ENCODE measurements around the gene PTPA. TPM values are rescaled to one million over a fixed set of nuclear protein-coding genes. Genes with fewer than 3 reads are reported as not detected.

Gene PTPA
- total and polyA plus RNA-seq, 9 of the 15 experiments (the other 6 are each of a cell fraction or from before 2014, with no cell fraction given): 1.7 to 121 (median 72.6) TPM

GRCh38 chr9:129177791-129178567 is 66.8 kb downstream of the PTPA start, which contains the start of gene IER5L (continued):
- no peak for TF ChIP-seq REST (IDR thresholded peaks at IDR 0.05; ENCODE audit: borderline replicate concordance)
- TF ChIP-seq REST (CRISPR knock-in tag; IDR thresholded peaks at IDR 0.05; ENCODE audit: low read depth): no peak
- peak; percentile 67 for TF ChIP-seq SMAD4 (CRISPR knock-in tag; conservative IDR thresholded peaks at IDR 0.05)
- 0 out of 2 replicates have a peak, but pooled peaks have one; percentile 45 for TF ChIP-seq NR2F6 (CRISPR knock-in tag; IDR thresholded peaks at IDR 0.05)
- TF ChIP-seq, protein P1, sequence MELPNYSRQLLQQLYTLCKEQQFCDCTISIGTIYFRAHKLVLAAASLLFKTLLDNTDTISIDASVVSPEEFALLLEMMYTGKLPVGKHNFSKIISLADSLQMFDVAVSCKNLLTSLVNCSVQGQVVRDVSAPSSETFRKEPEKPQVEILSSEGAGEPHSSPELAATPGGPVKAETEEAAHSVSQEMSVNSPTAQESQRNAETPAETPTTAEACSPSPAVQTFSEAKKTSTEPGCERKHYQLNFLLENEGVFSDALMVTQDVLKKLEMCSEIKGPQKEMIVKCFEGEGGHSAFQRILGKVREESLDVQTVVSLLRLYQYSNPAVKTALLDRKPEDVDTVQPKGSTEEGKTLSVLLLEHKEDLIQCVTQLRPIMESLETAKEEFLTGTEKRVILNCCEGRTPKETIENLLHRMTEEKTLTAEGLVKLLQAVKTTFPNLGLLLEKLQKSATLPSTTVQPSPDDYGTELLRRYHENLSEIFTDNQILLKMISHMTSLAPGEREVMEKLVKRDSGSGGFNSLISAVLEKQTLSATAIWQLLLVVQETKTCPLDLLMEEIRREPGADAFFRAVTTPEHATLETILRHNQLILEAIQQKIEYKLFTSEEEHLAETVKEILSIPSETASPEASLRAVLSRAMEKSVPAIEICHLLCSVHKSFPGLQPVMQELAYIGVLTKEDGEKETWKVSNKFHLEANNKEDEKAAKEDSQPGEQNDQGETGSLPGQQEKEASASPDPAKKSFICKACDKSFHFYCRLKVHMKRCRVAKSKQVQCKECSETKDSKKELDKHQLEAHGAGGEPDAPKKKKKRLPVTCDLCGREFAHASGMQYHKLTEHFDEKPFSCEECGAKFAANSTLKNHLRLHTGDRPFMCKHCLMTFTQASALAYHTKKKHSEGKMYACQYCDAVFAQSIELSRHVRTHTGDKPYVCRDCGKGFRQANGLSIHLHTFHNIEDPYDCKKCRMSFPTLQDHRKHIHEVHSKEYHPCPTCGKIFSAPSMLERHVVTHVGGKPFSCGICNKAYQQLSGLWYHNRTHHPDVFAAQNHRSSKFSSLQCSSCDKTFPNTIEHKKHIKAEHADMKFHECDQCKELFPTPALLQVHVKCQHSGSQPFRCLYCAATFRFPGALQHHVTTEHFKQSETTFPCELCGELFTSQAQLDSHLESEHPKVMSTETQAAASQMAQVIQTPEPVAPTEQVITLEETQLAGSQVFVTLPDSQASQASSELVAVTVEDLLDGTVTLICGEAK (IDR thresholded peaks at IDR 0.05): no peak
- TF ChIP-seq, protein P1 (CRISPR knock-in tag; IDR thresholded peaks at IDR 0.05): no peak
- no peak for TF ChIP-seq CC2D1A (IDR thresholded peaks at IDR 0.05)
- TF ChIP-seq, protein P2, sequence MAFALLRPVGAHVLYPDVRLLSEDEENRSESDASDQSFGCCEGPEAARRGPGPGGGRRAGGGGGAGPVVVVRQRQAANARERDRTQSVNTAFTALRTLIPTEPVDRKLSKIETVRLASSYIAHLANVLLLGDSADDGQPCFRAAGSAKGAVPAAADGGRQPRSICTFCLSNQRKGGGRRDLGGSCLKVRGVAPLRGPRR (CRISPR knock-in tag; IDR thresholded peaks at IDR 0.05): no peak
- TF ChIP-seq NR3C1 (CRISPR knock-in tag; IDR thresholded peaks at IDR 0.05): no peak
- no peak for TF ChIP-seq DDX20 (tag; IDR thresholded peaks at IDR 0.05; ENCODE audit: low read depth)
